ENCODE measurements around the gene ACAA1. TPM values are rescaled to one million over a fixed set of nuclear protein-coding genes. Genes with fewer than 3 reads are reported as not detected.

Gene ACAA1
- total and polyA plus RNA-seq, 10 of the 15 experiments (the other 5 are each of a cell fraction or from before 2014, with no cell fraction given), result 5.7 to 85.4 (median 60.6) TPM

- no TSS peak for BruUV-seq (replicated peaks)
- H4K20me1 ChIP-seq (ENCODE audit: control insufficient read depth, insufficient read depth), result no peaks in the 10 kb centered on the region
- TF ChIP-seq SMC3 (IDR thresholded peaks at IDR 0.05; ENCODE audit: borderline replicate concordance, low read length) (no peak), SMAD5 (IDR thresholded peaks at IDR 0.05; ENCODE audit: low read depth) (no peak), POU2F2 (IDR thresholded peaks at IDR 0.05; ENCODE audit: borderline replicate concordance, low read depth, low read length) (no peak), ZNF207 (IDR thresholded peaks at IDR 0.05; ENCODE audit: borderline replicate concordance) (no peak), SREBF1 (IDR thresholded peaks at IDR 0.05; ENCODE audit: low read length) (no peak), HDAC2 (IDR thresholded peaks at IDR 0.05) (no peak), KDM1A (IDR thresholded peaks at IDR 0.05; ENCODE audit: borderline replicate concordance) (no peak), CBX5 (IDR thresholded peaks at IDR 0.05; ENCODE audit: low read depth) (no peak), ZNF384 (IDR thresholded peaks at IDR 0.05; ENCODE audit: borderline replicate concordance, low read depth, low read length) (no peak), CHD4 (IDR thresholded peaks at IDR 0.05) (no peak), IKZF1 (conservative IDR thresholded peaks at IDR 0.05) (no peak), NFIC (IDR thresholded peaks at IDR 0.05; ENCODE audit: low read depth, low read length) (no peak), ZBTB11 (CRISPR knock-in tag; IDR thresholded peaks at IDR 0.05) (no peak), BCL11A (IDR thresholded peaks at IDR 0.05; ENCODE audit: low read depth, low read length) (no peak), ZNF217 (IDR thresholded peaks at IDR 0.05) (no peak)
- TF ChIP-seq, protein P1, sequence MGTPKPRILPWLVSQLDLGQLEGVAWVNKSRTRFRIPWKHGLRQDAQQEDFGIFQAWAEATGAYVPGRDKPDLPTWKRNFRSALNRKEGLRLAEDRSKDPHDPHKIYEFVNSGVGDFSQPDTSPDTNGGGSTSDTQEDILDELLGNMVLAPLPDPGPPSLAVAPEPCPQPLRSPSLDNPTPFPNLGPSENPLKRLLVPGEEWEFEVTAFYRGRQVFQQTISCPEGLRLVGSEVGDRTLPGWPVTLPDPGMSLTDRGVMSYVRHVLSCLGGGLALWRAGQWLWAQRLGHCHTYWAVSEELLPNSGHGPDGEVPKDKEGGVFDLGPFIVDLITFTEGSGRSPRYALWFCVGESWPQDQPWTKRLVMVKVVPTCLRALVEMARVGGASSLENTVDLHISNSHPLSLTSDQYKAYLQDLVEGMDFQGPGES (IDR thresholded peaks at IDR 0.05), result no peak
- TF ChIP-seq, protein P2, sequence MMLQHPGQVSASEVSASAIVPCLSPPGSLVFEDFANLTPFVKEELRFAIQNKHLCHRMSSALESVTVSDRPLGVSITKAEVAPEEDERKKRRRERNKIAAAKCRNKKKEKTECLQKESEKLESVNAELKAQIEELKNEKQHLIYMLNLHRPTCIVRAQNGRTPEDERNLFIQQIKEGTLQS (IDR thresholded peaks at IDR 0.05; ENCODE audit: borderline replicate concordance, extremely low read depth, low read depth, low read length), result no peak
- H3K79me2 ChIP-seq (ENCODE audit: control insufficient read depth, insufficient read depth, low read length), result no peaks in the 10 kb centered on the region
- no peak overlapping the region for H3K4me3 ChIP-seq
- H3K9me3 ChIP-seq (replicated peaks; ENCODE audit: control insufficient read depth, insufficient read depth, low read length), result no peaks in the 10 kb centered on the region
- H3K4me1 ChIP-seq (ENCODE audit: control insufficient read depth, insufficient read depth, low read length), result peaks cover 6% of the 10 kb centered on the region; the same call in 1 of the 2 replicates
- H3K4me2 ChIP-seq (ENCODE audit: control insufficient read depth, insufficient read depth), result no peak overlapping the region
- no peak overlapping the region for H3K27ac ChIP-seq (ENCODE audit: control insufficient read depth, insufficient read depth)
- H3K36me3 ChIP-seq (ENCODE audit: control insufficient read depth in 2 of 2, insufficient read depth in 2 of 2, low read length in 1 of 2), result peaks cover 0 to 8% of the 10 kb centered on the region in 2 experiments; a peak in 3 of 4 replicates
- no peak overlapping the region for H3K9ac ChIP-seq (ENCODE audit: control insufficient read depth, insufficient read depth, low read length)
- DNase-seq (ENCODE audit: low read depth, low spot score), result no peak
- in situ Hi-C loops (cut with MboI), result loop anchor here (5.0 kb wide), 1 partner anchor 365 kb away; no protein-coding TSS in a partner anchor
- H2AFZ ChIP-seq (ENCODE audit: control insufficient read depth, low read depth, low read length), result no peak overlapping the region
- 86% methylated on average over 10 of the region's 10 CpGs for WGBS (ENCODE audit: insufficient coverage, insufficient replicate concordance, low lambda C conversion rate, missing lambda C conversion rate)
- no peak for FAIRE-seq
- RAD21 ChIA-PET (ENCODE audit: unreplicated experiment), result interaction anchor here (1.1 to 1.7 kb wide), 4 partner anchors 9 to 229 kb away, joined by 3 to 6 read pairs (median 3); partner anchors contain the start of gene XYLB
- no peak for ATAC-seq
- intact Hi-C loops (cut with micrococcal nuclease; ENCODE audit: unreplicated experiment), result loop anchor here (5.0 kb wide), 4 partner anchors 120 to 230 kb away; partner anchors contain the start of genes SLC22A14 and XYLB
- SMC1A ChIA-PET (ENCODE audit: uncharacterized antibody, unreplicated experiment), result interaction anchor here (1.2 to 4.0 kb wide), 3 partner anchors 15 to 183 kb away, joined by 3 to 20 read pairs (median 5); no protein-coding TSS in a partner anchor
- CTCF ChIA-PET, result interaction anchor here (0.8 to 5.7 kb wide), 13 partner anchors 11 to 363 kb away, joined by 3 to 42 read pairs (median 3); partner anchors contain the start of genes ACAA1 and SLC22A14
- no peaks in the 10 kb centered on the region; a peak in 1 of 4 replicates for H3K27me3 ChIP-seq (replicated peaks in 1 of 2; ENCODE audit: control insufficient read depth in 2 of 2, insufficient read depth in 2 of 2, low read length in 1 of 2)
- POLR2A ChIA-PET, result no interaction called here
Observed at GRCh38 chr3:38117163-38117716, 19.7 kb downstream of the ACAA1 start.

All from GM12878 (cell line).